HepG2 (cell line): ENCODE results near the gene PPME1. TPM values are rescaled to one million over a fixed set of nuclear protein-coding genes. Genes with fewer than 3 reads are reported as not detected.

Source experiments
- ATAC-seq: fragments of 200-7000 bp; cut with Tn5 transposase; 3 replicates; pipeline ENCODE4 v1.9.1; 2020; ENCODE audit warnings: mild to moderate bottlenecking, moderate library complexity
- Bru-seq: library from RNA; stranded (reverse); fragments of 400-500 nt; gene quantifications from one replicate; lab custom pipeline; 2021; lab: Mats Ljungman, UMichigan
- BruChase-seq, 2 experiments: library from RNA; stranded (reverse); fragments of 400-500 nt; gene quantifications; one replicate each; lab custom pipeline; 2021; lab: Mats Ljungman, UMichigan
- BruUV-seq: library from RNA; stranded (reverse); fragments of 400-500 nt; replicated peaks from 2 replicates; lab custom pipeline; 2021; lab: Mats Ljungman, UMichigan
- CTCF ChIA-PET: fragments of 300-600 bp; formaldehyde crosslinking; extraction: SDS; loops from one replicate; lab custom pipeline; 2021; ENCODE audit warnings: low total read pairs, inconsistent platforms, low intra/inter-chr PET ratio; lab: Yijun Ruan, JAX
- POLR2A ChIA-PET: fragments of 350-600 bp; sonication (Branson Sonifier 250); formaldehyde crosslinking; loops from one replicate; lab custom pipeline; 2020; ENCODE audit warnings: antibody characterized with exemption, inconsistent platforms; lab: Yijun Ruan, JAX
- DNase-seq: peaks from one replicate; pipeline ENCODE4 v3.0.0-alpha.2; 2015; ENCODE audit warnings: low spot score
- FAIRE-seq: peaks from 3 replicates; lab custom pipeline; 2011; peaks lifted over from hg19 to GRCh38; lab: Jason Lieb, UNC
- H2AFZ ChIP-seq: one replicate; pipeline ENCODE4 v1.6.1; 2011; ENCODE audit warnings: low read length, inconsistent platforms
- H3K27ac ChIP-seq: fragments of 300-600 bp; 3 replicates; pipeline ENCODE4 v1.8.0; 2011; ENCODE audit warnings: mixed run types, mild to moderate bottlenecking, mixed read lengths, low read length, inconsistent platforms; ENCODE audit not compliant: insufficient read depth; ENCODE audit errors: extremely low read length
- H3K27me3 ChIP-seq, 2 experiments: fragments of 200-600 bp in 1 of 2; 2 replicates in 1 of 2; 3 replicates in 1 of 2; pipeline versions ENCODE4 v1.6.0 to v1.8.0; 2011; ENCODE audit warnings: low read length in 2 of 2, mild to moderate bottlenecking in 2 of 2, moderate library complexity in 2 of 2, inconsistent platforms in 1 of 2; ENCODE audit not compliant: insufficient read depth in 2 of 2, control insufficient read depth in 1 of 2
- H3K36me3 ChIP-seq, 2 experiments: fragments of 200-600 bp in 1 of 2; replicated peaks in 1 of 2; 2 replicates in 1 of 2; 3 replicates in 1 of 2; pipeline versions ENCODE4 v1.5.1 to v1.8.0; 2011; ENCODE audit warnings: low read length in 2 of 2, inconsistent platforms in 1 of 2; ENCODE audit not compliant: insufficient read depth in 2 of 2, control insufficient read depth in 1 of 2
- H3K4me1 ChIP-seq: 2 replicates; pipeline ENCODE4 v1.5.1; 2012; ENCODE audit warnings: low read length, inconsistent platforms; ENCODE audit not compliant: insufficient read depth
- H3K4me2 ChIP-seq: 2 replicates; pipeline ENCODE4 v1.6.0; 2011; ENCODE audit warnings: low read depth, low read length, inconsistent platforms
- H3K4me3 ChIP-seq, 3 experiments: fragments of 200-600 bp in 1 of 3; sonication (generic), shearing (Covaris generic) in 1 of 3; replicated peaks in 1 of 3; 2 replicates each; pipeline ENCODE4 v1.5.1; 2011 to 2016; ENCODE audit warnings: low read length in 3 of 3, inconsistent platforms in 2 of 3, low read depth in 2 of 3, mild to moderate bottlenecking in 2 of 3, control low read depth in 1 of 3, mixed read lengths in 1 of 3; ENCODE audit not compliant: insufficient read depth in 1 of 3
- H3K79me2 ChIP-seq: one replicate; pipeline ENCODE4 v1.6.1; 2011; ENCODE audit warnings: low read length, inconsistent platforms; ENCODE audit not compliant: insufficient read depth
- H3K9ac ChIP-seq: 2 replicates; pipeline ENCODE4 v1.6.0; 2011; ENCODE audit warnings: mild to moderate bottlenecking, low read depth, low read length, inconsistent platforms; ENCODE audit not compliant: insufficient read depth
- H3K9me3 ChIP-seq: 2 replicates; pipeline ENCODE4 v1.5.1; 2012; ENCODE audit warnings: mild to moderate bottlenecking, low read length
- H4K20me1 ChIP-seq: 2 replicates; pipeline ENCODE4 v1.6.0; 2011; ENCODE audit warnings: inconsistent platforms, mild to moderate bottlenecking, low read length, moderate library complexity; ENCODE audit not compliant: insufficient read depth
- NKX3-1 ChIP-seq: sonication (generic); formaldehyde crosslinking; IDR thresholded peaks from 2 replicates; pipeline ENCODE4 v1.5.0; 2020; ENCODE audit warnings: missing genetic modification reagents
- ZBTB20 ChIP-seq: sonication (generic); formaldehyde crosslinking; IDR thresholded peaks from 2 replicates; pipeline ENCODE4 v1.8.1; 2023; ENCODE audit warnings: missing genetic modification reagents, low read depth, mild to moderate bottlenecking, borderline replicate concordance
- ZFP1 ChIP-seq: IDR thresholded peaks from 2 replicates; pipeline ENCODE4 v1.6.1; 2016
- ZFP36L2 ChIP-seq: sonication (generic); formaldehyde crosslinking; IDR thresholded peaks from 2 replicates; pipeline ENCODE4 v1.4.0; 2020; ENCODE audit warnings: missing genetic modification reagents
- ZNF383 ChIP-seq: sonication (generic); formaldehyde crosslinking; IDR thresholded peaks from 2 replicates; pipeline ENCODE4 v1.4.0; 2020; ENCODE audit warnings: missing genetic modification reagents, mild to moderate bottlenecking, borderline replicate concordance
- WGBS: methylation state at CpG from one replicate; pipeline ENCODE4 v1.1.6; 2017; ENCODE audit warnings: low lambda C conversion rate; 5-methylcytosine and 5-hydroxymethylcytosine counted together
- in situ Hi-C: cut with HindIII; loops from 2 replicates; pipeline ENCODE4 v1.10.0; 2017; ENCODE audit warnings: low pct_unique_long_range_greater_than_20kb; ENCODE audit not compliant: extremely low pct_ligation_motif_present
- intact Hi-C: fragments of 100-400 bp; cut with micrococcal nuclease; formaldehyde crosslinking; loops from one replicate; pipeline ENCODE4 v1.10.0; 2022; ENCODE audit not compliant: unreplicated experiment
- long read RNA-seq, 2 experiments: library from RNA in 1 of 2; library from polyadenylated mRNA in 1 of 2; stranded (forward) in 1 of 2; unstranded in 1 of 2; transcript quantifications; one replicate each; pipeline ENCODE4 v2.0.0, GENCODE V29; 2019 to 2022
- polyA minus RNA-seq, 3 experiments: library from RNA; depleted of rRNA, polyadenylated mRNA; stranded (reverse); fragments of >200 nt; gene quantifications; 2 replicates each; pipeline ENCODE4 v1.2.3, GENCODE V29; 2011; ENCODE audit warnings: low replicate concordance in 1 of 3
- polyA plus RNA-seq, 8 experiments: library from polyadenylated mRNA; depleted of rRNA in 3 of 8; stranded (reverse) in 7 of 8; unstranded in 1 of 8; fragments of >200 nt; fragmentation: Illumina TruSeq in 4 of 8; extraction: Trizol in 4 of 8; gene quantifications; 2 replicates each; pipeline versions ENCODE4 v1.2.1 to v1.2.3, GENCODE V29; 2011 to 2016; ENCODE audit warnings: low read depth in 4 of 8, missing spikeins in 1 of 8, mixed read lengths in 1 of 8; ENCODE audit not compliant: insufficient read depth in 1 of 8
- total RNA-seq, 5 experiments: library from RNA; depleted of rRNA; stranded (reverse); fragments of >200 nt; fragmentation: Illumina TruSeq; extraction: Trizol; gene quantifications; 2 replicates each; pipeline ENCODE4 v1.2.3, GENCODE V29; 2016; ENCODE audit warnings: low read depth in 1 of 5
- TF ChIP-seq, protein P1 (sequence below): fragments of 450-650 bp; IDR thresholded peaks from 2 replicates; pipeline ENCODE4 v1.6.1; 2017; ENCODE audit warnings: mild to moderate bottlenecking
- TF ChIP-seq, protein P2 (sequence below): sonication (generic); formaldehyde crosslinking; IDR thresholded peaks from 2 replicates; pipeline ENCODE4 v1.4.0; 2020; ENCODE audit warnings: mild to moderate bottlenecking, low read depth, missing genetic modification reagents

Gene PPME1, protein sequence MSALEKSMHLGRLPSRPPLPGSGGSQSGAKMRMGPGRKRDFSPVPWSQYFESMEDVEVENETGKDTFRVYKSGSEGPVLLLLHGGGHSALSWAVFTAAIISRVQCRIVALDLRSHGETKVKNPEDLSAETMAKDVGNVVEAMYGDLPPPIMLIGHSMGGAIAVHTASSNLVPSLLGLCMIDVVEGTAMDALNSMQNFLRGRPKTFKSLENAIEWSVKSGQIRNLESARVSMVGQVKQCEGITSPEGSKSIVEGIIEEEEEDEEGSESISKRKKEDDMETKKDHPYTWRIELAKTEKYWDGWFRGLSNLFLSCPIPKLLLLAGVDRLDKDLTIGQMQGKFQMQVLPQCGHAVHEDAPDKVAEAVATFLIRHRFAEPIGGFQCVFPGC
- total RNA-seq (2016; rRNA removed; fragmentation: Illumina TruSeq; extraction: Trizol) (31.3 TPM in 2 replicates), polyA plus RNA-seq (2011; rRNA removed) (44.2 and 56.0 TPM in 2 replicates), polyA minus RNA-seq (2011; rRNA and poly(A)+ RNA removed; ENCODE audit: low replicate concordance) (59.3 and 103 TPM in 2 replicates), Bru-seq, nascent RNA (percentile 76 among the genes with signal in this experiment), BruChase-seq, experiment 1, labeled RNA remaining after a 6-hour chase (percentile 66 among the genes with signal in this experiment), BruChase-seq, experiment 2, labeled RNA remaining after a 2-hour chase (percentile 66 among the genes with signal in this experiment)
- total RNA-seq (2016; cell fraction: cytosol; rRNA removed; fragmentation: Illumina TruSeq; extraction: Trizol; ENCODE audit: low read depth) = 7.4 and 7.8 TPM in 2 replicates
- total RNA-seq (2016; cell fraction: insoluble cytoplasmic fraction; rRNA removed; fragmentation: Illumina TruSeq; extraction: Trizol) = 26.7 and 30.7 TPM in 2 replicates
- 14.4 and 14.9 TPM in 2 replicates for total RNA-seq (2016; cell fraction: membrane; rRNA removed; fragmentation: Illumina TruSeq; extraction: Trizol)
- total RNA-seq (2016; cell fraction: nucleus; rRNA removed; fragmentation: Illumina TruSeq; extraction: Trizol) = 25.1 and 28.0 TPM in 2 replicates
- 50.5 and 57.4 TPM in 2 replicates for polyA plus RNA-seq (2011; cell fraction: cytosol; rRNA removed)
- 50.6 and 58.0 TPM in 2 replicates for polyA plus RNA-seq (2011; cell fraction: nucleus; rRNA removed)
- polyA plus RNA-seq (2012) = 32.9 and 37.6 TPM in 2 replicates
- polyA plus RNA-seq (2016; cell fraction: cytosol; fragmentation: Illumina TruSeq; extraction: Trizol; ENCODE audit: low read depth) = 5.2 and 5.8 TPM in 2 replicates
- 38.0 and 47.1 TPM in 2 replicates for polyA plus RNA-seq (2016; cell fraction: insoluble cytoplasmic fraction; fragmentation: Illumina TruSeq; extraction: Trizol; ENCODE audit: low read depth)
- 11.3 and 14.1 TPM in 2 replicates for polyA plus RNA-seq (2016; cell fraction: membrane; fragmentation: Illumina TruSeq; extraction: Trizol; ENCODE audit: low read depth)
- polyA plus RNA-seq (2016; cell fraction: nucleus; fragmentation: Illumina TruSeq; extraction: Trizol; ENCODE audit: insufficient read depth, low read depth) = 36.6 and 41.2 TPM in 2 replicates
- polyA minus RNA-seq (2011; cell fraction: cytosol; rRNA and poly(A)+ RNA removed) = 34.3 and 38.3 TPM in 2 replicates
- polyA minus RNA-seq (2011; cell fraction: nucleus; rRNA and poly(A)+ RNA removed) = 65.1 and 67.1 TPM in 2 replicates
- long read RNA-seq, experiment 1, transcript PPME1-201 (14 exons, 2,677 nt) = major isoform, 41 of 57 reads
- long read RNA-seq, experiment 1, partial matches to known transcripts = 8 of 57 reads
- long read RNA-seq, experiment 1, other reads (novel, unspliced or antisense) = 6 of 57 reads
- long read RNA-seq, experiment 2, full-length matches to known transcripts = 33 of 62 reads
- long read RNA-seq, experiment 2, partial matches to known transcripts = 3 of 62 reads
- long read RNA-seq, experiment 2, other reads (novel, unspliced or antisense) = 26 of 62 reads

DNA sequence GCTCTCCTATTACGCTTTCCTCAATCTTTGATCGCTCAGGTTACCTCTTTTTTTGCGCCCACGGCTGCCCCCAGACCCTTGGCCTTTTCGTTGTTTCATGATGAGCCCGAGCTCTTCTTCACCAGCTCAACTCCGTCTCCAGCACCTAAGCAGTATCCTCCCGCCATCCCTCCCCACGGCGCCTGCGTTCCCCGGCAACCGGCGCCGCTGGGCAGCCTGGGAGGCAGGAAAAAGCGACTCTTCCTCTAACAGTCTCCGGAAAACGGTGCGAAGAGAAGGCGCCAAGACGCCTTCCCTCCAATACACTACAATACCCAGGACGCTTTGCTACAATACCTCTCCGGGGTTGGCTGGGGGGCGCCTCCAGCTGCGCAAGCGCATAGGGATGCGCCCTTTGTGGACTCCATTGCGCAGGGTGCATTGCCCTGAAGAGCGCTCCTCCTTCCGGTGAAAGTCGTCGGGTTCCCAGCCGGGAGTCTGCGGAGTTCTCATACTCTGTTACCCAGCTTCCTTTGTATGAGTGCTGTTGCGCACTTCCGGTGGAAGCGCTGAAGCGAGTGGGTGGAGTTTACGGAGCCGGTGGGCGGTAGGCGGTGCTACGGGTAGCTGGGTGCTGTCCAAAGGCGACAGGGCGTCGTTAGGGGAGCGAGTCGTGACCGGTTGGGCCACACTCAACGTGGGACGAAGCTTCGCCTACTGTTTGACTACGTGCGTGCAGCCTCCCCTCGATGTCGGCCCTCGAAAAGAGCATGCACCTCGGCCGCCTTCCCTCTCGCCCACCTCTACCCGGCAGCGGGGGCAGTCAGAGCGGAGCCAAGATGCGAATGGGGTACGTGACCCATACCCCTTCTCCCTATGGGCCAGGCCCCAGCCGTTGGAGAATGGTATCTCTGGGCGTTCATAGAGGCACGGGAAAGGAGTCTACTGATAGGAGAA, at the start of gene PPME1, which contains the start of gene C2CD3:
TSS of gene PPME1 (plus strand) at position 596 of the 936 bp plus-strand sequence. CDS start at position 729, 133 bp downstream.
TSS of gene C2CD3 (minus strand) at position 309 of the 936 bp plus-strand sequence. CDS start at position 99, 210 bp downstream.
- H2AFZ ChIP-seq = peak within 1 kb of the TSS; percentile 60
- FAIRE-seq (peak; percentile 89), DNase-seq (peak; percentile 99), ATAC-seq (peak; percentile 96)
- H3K36me3 ChIP-seq = peaks cover 2 to 9% of the 10 kb centered on the region in 2 experiments; a peak in 3 of 5 replicates
- H3K4me2 ChIP-seq = peak within 1 kb of the TSS; percentile 97
- in situ Hi-C loops = loop anchor here (25.0 kb wide), 1 partner anchor 209 kb away; the partner anchor contains the start of gene DNAJB13
- 2% methylated on average over 50 of the region's 68 CpGs for WGBS
- ChIA-PET POLR2A (interaction anchor here (1.0 to 1.5 kb wide), 8 partner anchors 8 to 818 kb away, joined by 3 to 8 read pairs (median 4); partner anchors contain the start of genes NEU3 and UCP2), CTCF (no interaction called here)
- no TSS peak for BruUV-seq
- no peaks in the 10 kb centered on the region for H3K9me3 ChIP-seq
- intact Hi-C loops = loop anchor here (5.0 kb wide), 1 partner anchor 209 kb away; no protein-coding TSS in a partner anchor
- H3K27ac ChIP-seq = peak within 1 kb of the TSS; percentile 75
- H4K20me1 ChIP-seq = no peaks in the 10 kb centered on the region
- H3K27me3 ChIP-seq = no peaks in the 10 kb centered on the region; a peak in 1 of 5 replicates
- H3K9ac ChIP-seq = peak within 1 kb of the TSS; percentile 79
- H3K4me3 ChIP-seq = peak within 1 kb of the TSS; percentile 81 to 86 (median 82)
- H3K79me2 ChIP-seq = peaks cover 53% of the 10 kb centered on the region
- peaks cover 49% of the 10 kb centered on the region for H3K4me1 ChIP-seq
- TF ChIP-seq ZFP36L2 (CRISPR knock-in tag) = no peak
- TF ChIP-seq, protein P1, sequence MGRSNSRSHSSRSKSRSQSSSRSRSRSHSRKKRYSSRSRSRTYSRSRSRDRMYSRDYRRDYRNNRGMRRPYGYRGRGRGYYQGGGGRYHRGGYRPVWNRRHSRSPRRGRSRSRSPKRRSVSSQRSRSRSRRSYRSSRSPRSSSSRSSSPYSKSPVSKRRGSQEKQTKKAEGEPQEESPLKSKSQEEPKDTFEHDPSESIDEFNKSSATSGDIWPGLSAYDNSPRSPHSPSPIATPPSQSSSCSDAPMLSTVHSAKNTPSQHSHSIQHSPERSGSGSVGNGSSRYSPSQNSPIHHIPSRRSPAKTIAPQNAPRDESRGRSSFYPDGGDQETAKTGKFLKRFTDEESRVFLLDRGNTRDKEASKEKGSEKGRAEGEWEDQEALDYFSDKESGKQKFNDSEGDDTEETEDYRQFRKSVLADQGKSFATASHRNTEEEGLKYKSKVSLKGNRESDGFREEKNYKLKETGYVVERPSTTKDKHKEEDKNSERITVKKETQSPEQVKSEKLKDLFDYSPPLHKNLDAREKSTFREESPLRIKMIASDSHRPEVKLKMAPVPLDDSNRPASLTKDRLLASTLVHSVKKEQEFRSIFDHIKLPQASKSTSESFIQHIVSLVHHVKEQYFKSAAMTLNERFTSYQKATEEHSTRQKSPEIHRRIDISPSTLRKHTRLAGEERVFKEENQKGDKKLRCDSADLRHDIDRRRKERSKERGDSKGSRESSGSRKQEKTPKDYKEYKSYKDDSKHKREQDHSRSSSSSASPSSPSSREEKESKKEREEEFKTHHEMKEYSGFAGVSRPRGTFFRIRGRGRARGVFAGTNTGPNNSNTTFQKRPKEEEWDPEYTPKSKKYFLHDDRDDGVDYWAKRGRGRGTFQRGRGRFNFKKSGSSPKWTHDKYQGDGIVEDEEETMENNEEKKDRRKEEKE = no peak
- peak; percentile 59; the same call in 1 of the 2 replicates for TF ChIP-seq ZFP1 (CRISPR knock-in tag)
- TF ChIP-seq ZBTB20 (CRISPR knock-in tag) = peak; percentile 69; the same call in 1 of the 2 replicates
- TF ChIP-seq NKX3-1 (CRISPR knock-in tag) = peak; percentile 83; the same call in 1 of the 2 replicates
- TF ChIP-seq, protein P2, sequence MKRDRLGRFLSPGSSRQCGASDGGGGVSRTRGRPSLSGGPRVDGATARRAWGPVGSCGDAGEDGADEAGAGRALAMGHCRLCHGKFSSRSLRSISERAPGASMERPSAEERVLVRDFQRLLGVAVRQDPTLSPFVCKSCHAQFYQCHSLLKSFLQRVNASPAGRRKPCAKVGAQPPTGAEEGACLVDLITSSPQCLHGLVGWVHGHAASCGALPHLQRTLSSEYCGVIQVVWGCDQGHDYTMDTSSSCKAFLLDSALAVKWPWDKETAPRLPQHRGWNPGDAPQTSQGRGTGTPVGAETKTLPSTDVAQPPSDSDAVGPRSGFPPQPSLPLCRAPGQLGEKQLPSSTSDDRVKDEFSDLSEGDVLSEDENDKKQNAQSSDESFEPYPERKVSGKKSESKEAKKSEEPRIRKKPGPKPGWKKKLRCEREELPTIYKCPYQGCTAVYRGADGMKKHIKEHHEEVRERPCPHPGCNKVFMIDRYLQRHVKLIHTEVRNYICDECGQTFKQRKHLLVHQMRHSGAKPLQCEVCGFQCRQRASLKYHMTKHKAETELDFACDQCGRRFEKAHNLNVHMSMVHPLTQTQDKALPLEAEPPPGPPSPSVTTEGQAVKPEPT (CRISPR knock-in tag) = peak; percentile 80; the same call in 1 of the 2 replicates
- TF ChIP-seq ZNF383 (CRISPR knock-in tag) = no peak
